Measurements from ENCODE around the gene TEP1. TPM values are rescaled to one million over a fixed set of nuclear protein-coding genes. Genes with fewer than 3 reads are reported as not detected.
A peak's percentile ranks its signal among the peaks of the same experiment; 100 is the strongest.

The TEP1 gene
- total and polyA plus RNA-seq, 2 of the 13 experiments (the other 11 are each of a cell fraction or from before 2014, with no cell fraction given): 11.0 to 12.8 TPM

- TF ChIP-seq ASH2L (IDR thresholded peaks at IDR 0.05; ENCODE audit: insufficient read length, low read depth, low read length) (peak; percentile 69), TFE3 (CRISPR knock-in tag; IDR thresholded peaks at IDR 0.05) (peak; percentile 79), ZNF749 (CRISPR knock-in tag; IDR thresholded peaks at IDR 0.05; ENCODE audit: borderline replicate concordance) (no peak), AKAP8 (CRISPR knock-in tag; IDR thresholded peaks at IDR 0.05) (peak; percentile 32; the same call in 1 of the 2 replicates), ZNF605 (CRISPR knock-in tag; IDR thresholded peaks at IDR 0.05) (peak; percentile 61; the same call in 1 of the 2 replicates), ZNF136 (CRISPR knock-in tag; IDR thresholded peaks at IDR 0.05; ENCODE audit: low read depth) (0 out of 2 replicates have a peak, but pooled peaks have one; percentile 72), RELA (CRISPR knock-in tag; IDR thresholded peaks at IDR 0.05) (no peak), ZNF768 (CRISPR knock-in tag; IDR thresholded peaks at IDR 0.05) (peak; percentile 23; the same call in 1 of the 2 replicates), CEBPG (CRISPR knock-in tag; IDR thresholded peaks at IDR 0.05) (0 out of 2 replicates have a peak, but pooled peaks have one; percentile 35), HOXA3 (CRISPR knock-in tag; IDR thresholded peaks at IDR 0.05) (peak; percentile 68; the same call in 1 of the 2 replicates), NFKBIZ (CRISPR knock-in tag; IDR thresholded peaks at IDR 0.05) (0 out of 2 replicates have a peak, but pooled peaks have one; percentile 25), RCOR2 (CRISPR knock-in tag; IDR thresholded peaks at IDR 0.05) (peak; percentile 41; the same call in 1 of the 2 replicates), GABPA (IDR thresholded peaks at IDR 0.05; ENCODE audit: low read depth, low read length) (no peak), GABPA (CRISPR knock-in tag; IDR thresholded peaks at IDR 0.05; ENCODE audit: low read depth) (peak; percentile 16; the same call in 1 of the 2 replicates), ZNF331 (CRISPR knock-in tag; IDR thresholded peaks at IDR 0.05) (peak; percentile 72), SAP130 (CRISPR knock-in tag; IDR thresholded peaks at IDR 0.05; ENCODE audit: low read depth) (peak; percentile 75), HDAC2 (CRISPR knock-in tag; IDR thresholded peaks at IDR 0.05) (peak; percentile 73), GMEB1 (CRISPR knock-in tag; IDR thresholded peaks at IDR 0.05; ENCODE audit: borderline replicate concordance) (peak; percentile 48; the same call in 1 of the 2 replicates), IRF2 (CRISPR knock-in tag; IDR thresholded peaks at IDR 0.05) (peak; percentile 30; the same call in 1 of the 2 replicates), ZNF816 (CRISPR knock-in tag; IDR thresholded peaks at IDR 0.05; ENCODE audit: borderline replicate concordance) (peak; percentile 40; the same call in 1 of the 2 replicates), MAX (IDR thresholded peaks at IDR 0.05) (peak; percentile 82), RBFOX2 (IDR thresholded peaks at IDR 0.05; ENCODE audit: low read depth, low read length) (0 out of 2 replicates have a peak, but pooled peaks have one; percentile 30), PITX1 (CRISPR knock-in tag; IDR thresholded peaks at IDR 0.05) (peak; percentile 62; the same call in 1 of the 2 replicates), NCOA2 (CRISPR knock-in tag; IDR thresholded peaks at IDR 0.05) (no peak), XRCC5 (optimal IDR thresholded peaks at IDR 0.05; ENCODE audit: low read length) (peak; percentile 86), ZBTB42 (CRISPR knock-in tag; IDR thresholded peaks at IDR 0.05) (0 out of 2 replicates have a peak, but pooled peaks have one; percentile 38), CBFB (CRISPR knock-in tag; IDR thresholded peaks at IDR 0.05) (0 out of 2 replicates have a peak, but pooled peaks have one; percentile 37), E2F2 (CRISPR knock-in tag; IDR thresholded peaks at IDR 0.05; ENCODE audit: borderline replicate concordance) (no peak)
These were observed 37.2 kb downstream of the TEP1 start (continued) for GRCh38 chr14:20376071-20376588.
